ENCODE data around the gene TRERF1. TPM values are rescaled to one million over a fixed set of nuclear protein-coding genes. Genes with fewer than 3 reads are reported as not detected.

TRERF1 gene
- total RNA-seq, 4 donors from 2014 or later = 3.3 to 16.3 (median 7.2) TPM

- Histone ChIP-seq H3K9me3 (no peaks in the 10 kb centered on the region), H3K27ac (no peak overlapping the region), H3K36me3 (no peaks in the 10 kb centered on the region), H3K4me3 (no peak overlapping the region), H3K4me1 (no peaks in the 10 kb centered on the region), H3K27me3 (no peaks in the 10 kb centered on the region)
- intact Hi-C loops (cut with DNase I; ENCODE audit: low total_unique reads) = no loop called here
- TF ChIP-seq POLR2A (IDR thresholded peaks at IDR 0.05) = no peak
- TF ChIP-seq, protein P1, sequence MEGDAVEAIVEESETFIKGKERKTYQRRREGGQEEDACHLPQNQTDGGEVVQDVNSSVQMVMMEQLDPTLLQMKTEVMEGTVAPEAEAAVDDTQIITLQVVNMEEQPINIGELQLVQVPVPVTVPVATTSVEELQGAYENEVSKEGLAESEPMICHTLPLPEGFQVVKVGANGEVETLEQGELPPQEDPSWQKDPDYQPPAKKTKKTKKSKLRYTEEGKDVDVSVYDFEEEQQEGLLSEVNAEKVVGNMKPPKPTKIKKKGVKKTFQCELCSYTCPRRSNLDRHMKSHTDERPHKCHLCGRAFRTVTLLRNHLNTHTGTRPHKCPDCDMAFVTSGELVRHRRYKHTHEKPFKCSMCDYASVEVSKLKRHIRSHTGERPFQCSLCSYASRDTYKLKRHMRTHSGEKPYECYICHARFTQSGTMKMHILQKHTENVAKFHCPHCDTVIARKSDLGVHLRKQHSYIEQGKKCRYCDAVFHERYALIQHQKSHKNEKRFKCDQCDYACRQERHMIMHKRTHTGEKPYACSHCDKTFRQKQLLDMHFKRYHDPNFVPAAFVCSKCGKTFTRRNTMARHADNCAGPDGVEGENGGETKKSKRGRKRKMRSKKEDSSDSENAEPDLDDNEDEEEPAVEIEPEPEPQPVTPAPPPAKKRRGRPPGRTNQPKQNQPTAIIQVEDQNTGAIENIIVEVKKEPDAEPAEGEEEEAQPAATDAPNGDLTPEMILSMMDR (IDR thresholded peaks at IDR 0.05) = no peak
- no peak for DNase-seq
These were observed 157.0 kb downstream of the TRERF1 start for GRCh38 chr6:42294759-42295158.

GRCh38 chr6:42293386-42293977, 158.2 kb downstream of the TRERF1 start:
- H3K4me3 ChIP-seq = no peak overlapping the region
- H3K27ac ChIP-seq = peak overlapping the region; percentile 19 to 47
- H3K4me1 ChIP-seq = no peaks in the 10 kb centered on the region
- H3K9me3 ChIP-seq = no peaks in the 10 kb centered on the region
- TF ChIP-seq, protein P1 (IDR thresholded peaks at IDR 0.05) = no peak
- TF ChIP-seq POLR2A (IDR thresholded peaks at IDR 0.05) = no peak
- peak; percentile 23 to 30 for DNase-seq
- intact Hi-C loops (cut with DNase I; ENCODE audit: low total_unique reads) = no loop called here
- H3K36me3 ChIP-seq = no peaks in the 10 kb centered on the region
- no peaks in the 10 kb centered on the region for H3K27me3 ChIP-seq

GRCh38 chr6:42292004-42292740, 159.6 kb downstream of the TRERF1 start:
- H3K27me3 ChIP-seq = no peaks in the 10 kb centered on the region
- H3K9me3 ChIP-seq = no peaks in the 10 kb centered on the region
- DNase-seq = no peak
- TF ChIP-seq, protein P1 (IDR thresholded peaks at IDR 0.05) = no peak
- no peak for TF ChIP-seq POLR2A (IDR thresholded peaks at IDR 0.05)
- H3K4me3 ChIP-seq = no peak overlapping the region
- H3K27ac ChIP-seq = no peak overlapping the region
- no peaks in the 10 kb centered on the region for H3K36me3 ChIP-seq
- H3K4me1 ChIP-seq = no peaks in the 10 kb centered on the region
- intact Hi-C loops (cut with DNase I; ENCODE audit: low total_unique reads) = no loop called here

DNA sequence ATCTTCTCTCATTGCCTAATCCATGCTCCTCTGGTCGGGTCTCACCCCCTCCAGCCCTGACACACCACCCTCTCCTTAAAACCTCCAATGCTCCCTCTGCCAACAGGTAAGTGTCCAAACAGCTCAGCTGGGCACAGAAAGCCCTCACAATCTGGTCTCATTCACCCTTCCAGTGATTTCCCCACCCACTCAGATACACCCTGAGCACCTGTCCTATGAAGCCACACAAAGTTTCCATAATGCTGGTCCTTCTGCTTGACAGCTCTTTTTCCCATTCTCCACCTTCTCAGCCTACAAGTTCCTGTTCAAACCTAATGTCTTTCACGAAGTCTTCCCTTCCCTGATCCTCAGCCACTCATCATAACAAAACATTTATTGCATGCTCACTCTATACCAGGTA, 164.0 kb downstream of the TRERF1 start:
- no peak for DNase-seq
- H3K27ac ChIP-seq = no peak overlapping the region
- H3K36me3 ChIP-seq = no peaks in the 10 kb centered on the region
- H3K4me1 ChIP-seq = no peaks in the 10 kb centered on the region
- H3K27me3 ChIP-seq = no peaks in the 10 kb centered on the region
- intact Hi-C loops (cut with DNase I; ENCODE audit: low total_unique reads) = no loop called here
- H3K4me3 ChIP-seq = no peak overlapping the region
- no peak for TF ChIP-seq POLR2A (IDR thresholded peaks at IDR 0.05)
- TF ChIP-seq, protein P1 (IDR thresholded peaks at IDR 0.05) = no peak
- no peaks in the 10 kb centered on the region for H3K9me3 ChIP-seq

- intact Hi-C loops (cut with DNase I; ENCODE audit: low total_unique reads) = no loop called here
- Histone ChIP-seq H3K36me3 (no peaks in the 10 kb centered on the region), H3K9me3 (no peaks in the 10 kb centered on the region), H3K27ac (no peak overlapping the region), H3K4me3 (no peak overlapping the region), H3K27me3 (no peaks in the 10 kb centered on the region), H3K4me1 (peaks cover 0 to 16% of the 10 kb centered on the region in 2 donors)
- TF ChIP-seq POLR2A (IDR thresholded peaks at IDR 0.05) = no peak
- TF ChIP-seq, protein P1 (IDR thresholded peaks at IDR 0.05) = no peak
- no peak for DNase-seq
These were observed 170.2 kb downstream of the TRERF1 start for GRCh38 chr6:42281570-42281969.
